Activated naive CD8-positive, alpha-beta T cell (primary cell): ENCODE data around the gene CTNNB1.

Experiments
- H3K27ac Mint-ChIP-seq: one replicate; pipeline ENCODE4 v1.8.0; 2021; ENCODE audit warnings: mixed read lengths
- H3K27me3 Mint-ChIP-seq: one replicate; pipeline ENCODE4 v1.8.0; 2021; ENCODE audit warnings: mixed read lengths
- H3K36me3 Mint-ChIP-seq: one replicate; pipeline ENCODE4 v1.8.0; 2021; ENCODE audit warnings: mixed read lengths
- H3K4me1 Mint-ChIP-seq: one replicate; pipeline ENCODE4 v1.8.0; 2021; ENCODE audit warnings: low read depth, mixed read lengths
- H3K4me3 Mint-ChIP-seq: one replicate; pipeline ENCODE4 v1.8.0; 2021; ENCODE audit warnings: mild to moderate bottlenecking, mixed read lengths
- H3K9me3 Mint-ChIP-seq: one replicate; pipeline ENCODE4 v1.8.0; 2021; ENCODE audit warnings: low read depth, mixed read lengths

Gene CTNNB1

GRCh38 chr3:41198950-41199865, at the start of gene CTNNB1:
Gene CTNNB1, plus strand, starts transcription at chr3:41199505. Its CDS starts 24,564 bp downstream, at chr3:41224069.
- Mint-ChIP-seq H3K27me3 (peaks cover 3% of the 10 kb centered on the region), H3K27ac (peak within 1 kb of the TSS; percentile 94), H3K4me3 (peak within 1 kb of the TSS; percentile 99), H3K36me3 (no peaks in the 10 kb centered on the region), H3K4me1 (peaks cover 38% of the 10 kb centered on the region), H3K9me3 (no peaks in the 10 kb centered on the region)

DNA sequence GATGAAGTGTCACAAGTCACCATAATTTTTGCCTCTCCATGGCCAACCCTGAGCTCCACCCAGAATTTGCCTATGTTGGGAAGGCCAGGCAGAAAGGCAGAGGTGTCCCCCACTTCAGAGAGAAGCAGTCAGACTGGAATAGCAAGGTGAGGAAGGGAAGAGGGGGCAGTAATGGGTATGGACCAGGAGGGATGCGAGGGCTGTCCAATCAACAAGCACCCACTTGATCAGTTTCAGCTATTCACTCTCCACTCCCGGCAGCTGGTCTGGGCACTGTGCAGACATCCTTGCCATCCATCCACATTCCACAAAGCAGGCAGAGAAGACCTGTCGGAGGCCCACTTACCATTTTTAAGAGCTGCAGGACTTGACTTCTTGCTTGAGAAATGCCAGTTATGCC, 43.5 kb upstream of the CTNNB1 start:
- Mint-ChIP-seq H3K4me3 (no peak overlapping the region), H3K27me3 (no peaks in the 10 kb centered on the region), H3K4me1 (peaks cover 15% of the 10 kb centered on the region), H3K9me3 (no peaks in the 10 kb centered on the region), H3K36me3 (no peaks in the 10 kb centered on the region), H3K27ac (no peak overlapping the region)

DNA sequence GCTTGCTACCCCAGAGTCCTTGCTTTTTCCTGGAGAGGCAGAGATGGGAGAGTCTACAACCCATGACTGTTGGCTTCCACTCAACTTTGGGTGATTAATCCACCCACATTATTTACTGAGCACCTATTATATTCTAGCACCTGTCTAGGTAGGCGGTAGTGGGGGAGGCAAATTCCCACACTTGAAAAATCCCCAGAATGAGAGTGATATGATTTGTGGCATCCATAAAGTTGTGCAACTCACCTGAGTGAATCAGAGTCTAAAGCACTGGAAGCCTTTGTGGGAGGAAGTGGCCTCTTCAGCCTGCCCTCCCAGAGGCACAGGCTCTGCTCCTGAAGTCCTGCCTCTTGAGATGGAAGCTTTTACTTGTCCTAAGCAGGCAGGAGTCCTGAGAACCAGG, 40.4 kb upstream of the CTNNB1 start:
- no peaks in the 10 kb centered on the region for H3K36me3 Mint-ChIP-seq
- H3K27ac Mint-ChIP-seq, result no peak overlapping the region
- H3K27me3 Mint-ChIP-seq, result no peaks in the 10 kb centered on the region

DNA sequence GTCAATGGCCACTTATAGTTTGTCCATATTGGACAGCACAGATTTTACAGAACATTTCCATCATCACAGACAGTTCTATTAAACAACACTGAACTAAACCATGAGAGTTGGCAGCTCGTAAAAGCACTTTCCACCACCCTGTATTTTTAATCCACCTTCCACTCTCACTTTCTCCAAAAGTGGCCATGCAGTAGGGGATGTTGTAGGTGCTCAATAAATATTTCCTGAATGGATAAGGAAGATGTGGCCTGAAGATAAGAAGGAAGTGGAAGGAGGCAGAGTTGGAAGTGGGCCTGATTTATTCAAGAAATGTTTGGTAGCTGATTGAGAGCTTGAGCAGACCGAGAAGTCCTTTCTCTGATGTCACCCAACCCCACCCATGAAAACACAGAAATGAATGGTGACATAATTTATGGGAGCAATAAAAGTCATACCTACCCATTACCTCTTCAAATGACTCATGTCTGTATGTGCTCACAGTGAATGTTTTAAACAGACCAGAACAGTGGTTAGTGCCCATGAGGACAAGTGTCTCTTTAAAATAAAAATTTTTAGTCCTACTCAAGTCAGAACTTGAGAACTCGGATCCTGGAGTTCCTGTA, 39.6 kb upstream of the CTNNB1 start:
- no peaks in the 10 kb centered on the region for H3K9me3 Mint-ChIP-seq
- no peak overlapping the region for H3K27ac Mint-ChIP-seq
- no peak overlapping the region for H3K4me3 Mint-ChIP-seq
- no peaks in the 10 kb centered on the region for H3K27me3 Mint-ChIP-seq
- H3K4me1 Mint-ChIP-seq, result peaks cover 15% of the 10 kb centered on the region
- H3K36me3 Mint-ChIP-seq, result no peaks in the 10 kb centered on the region

More for the DNA sequence above, 40.4 kb upstream of the CTNNB1 start:
- Mint-ChIP-seq H3K4me3 (no peak overlapping the region), H3K4me1 (peaks cover 15% of the 10 kb centered on the region), H3K9me3 (no peaks in the 10 kb centered on the region)

DNA sequence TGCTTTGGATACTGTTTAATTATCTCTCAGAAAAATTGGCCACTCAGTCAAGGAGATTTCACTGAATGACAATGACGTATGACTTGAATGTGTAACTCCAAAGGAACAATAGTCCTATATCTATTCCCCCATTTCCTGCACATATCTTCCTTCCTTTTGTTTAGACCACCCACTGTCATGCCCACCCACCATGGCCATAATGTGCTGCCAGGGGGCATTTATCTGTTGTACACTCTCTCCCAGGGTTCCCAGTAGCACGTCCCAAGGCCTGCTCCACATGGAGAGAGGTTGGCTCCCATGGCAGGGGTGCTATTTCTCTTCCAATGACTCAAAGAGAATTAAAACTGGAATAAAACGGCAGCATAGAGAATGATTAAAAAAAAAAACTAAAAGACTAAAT, 36.8 kb upstream of the CTNNB1 start:
- Mint-ChIP-seq H3K9me3 (no peaks in the 10 kb centered on the region), H3K4me1 (peaks cover 21% of the 10 kb centered on the region), H3K36me3 (no peaks in the 10 kb centered on the region), H3K4me3 (no peak overlapping the region), H3K27ac (no peak overlapping the region), H3K27me3 (peaks cover 4% of the 10 kb centered on the region)

DNA sequence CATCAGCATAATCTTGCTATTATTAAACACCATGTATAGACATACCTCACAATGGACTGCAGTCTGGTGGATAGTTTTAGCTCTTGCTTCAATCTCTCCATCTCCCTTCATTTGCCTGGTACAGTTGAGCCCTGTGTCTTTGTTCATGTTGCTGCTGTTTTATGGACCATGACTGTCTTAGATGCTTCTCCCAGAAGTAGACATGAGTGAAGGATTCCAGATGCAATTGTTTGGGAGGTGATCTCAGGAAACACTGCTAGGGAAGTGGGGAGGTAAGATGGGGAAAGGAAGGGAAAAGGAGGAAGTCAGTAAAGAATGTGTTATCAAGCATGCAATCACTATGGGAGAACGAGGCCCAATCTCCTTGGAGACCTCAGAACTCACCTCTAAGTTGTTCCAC, 36.3 kb upstream of the CTNNB1 start:
- Mint-ChIP-seq H3K27me3 (peaks cover 4% of the 10 kb centered on the region), H3K9me3 (no peaks in the 10 kb centered on the region), H3K27ac (no peak overlapping the region), H3K4me1 (peaks cover 25% of the 10 kb centered on the region), H3K4me3 (no peak overlapping the region), H3K36me3 (no peaks in the 10 kb centered on the region)

DNA sequence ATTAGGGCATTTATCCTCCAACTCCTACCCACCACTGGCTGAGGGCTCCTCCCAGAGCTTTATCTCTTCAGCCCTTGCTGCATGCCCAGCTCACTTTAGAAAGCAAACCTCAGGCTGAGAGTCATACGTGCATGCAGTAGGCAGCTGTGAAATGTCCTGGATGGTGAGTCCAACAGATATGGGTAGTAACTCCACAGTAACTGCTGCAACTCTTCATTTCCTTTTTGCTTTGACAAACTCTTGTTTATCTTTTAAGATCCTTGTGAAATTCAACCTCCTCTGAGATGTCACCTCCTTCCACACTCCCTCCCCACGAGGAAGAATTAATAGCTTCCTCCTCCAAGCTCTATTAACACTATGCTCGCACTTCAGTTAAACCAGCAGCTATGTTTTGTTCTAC, 35.9 kb upstream of the CTNNB1 start:
- Mint-ChIP-seq H3K36me3 (no peaks in the 10 kb centered on the region), H3K4me1 (peaks cover 28% of the 10 kb centered on the region), H3K9me3 (no peaks in the 10 kb centered on the region), H3K4me3 (no peak overlapping the region), H3K27me3 (peaks cover 4% of the 10 kb centered on the region), H3K27ac (no peak overlapping the region)

- peaks cover 17% of the 10 kb centered on the region for H3K4me1 Mint-ChIP-seq
- H3K4me3 Mint-ChIP-seq, result no peak overlapping the region
- peaks cover 15% of the 10 kb centered on the region for H3K27me3 Mint-ChIP-seq
- no peaks in the 10 kb centered on the region for H3K36me3 Mint-ChIP-seq
- H3K9me3 Mint-ChIP-seq, result no peaks in the 10 kb centered on the region
- no peak overlapping the region for H3K27ac Mint-ChIP-seq
Measured at GRCh38 chr3:41164777-41165176, 34.5 kb upstream of the CTNNB1 start.

DNA sequence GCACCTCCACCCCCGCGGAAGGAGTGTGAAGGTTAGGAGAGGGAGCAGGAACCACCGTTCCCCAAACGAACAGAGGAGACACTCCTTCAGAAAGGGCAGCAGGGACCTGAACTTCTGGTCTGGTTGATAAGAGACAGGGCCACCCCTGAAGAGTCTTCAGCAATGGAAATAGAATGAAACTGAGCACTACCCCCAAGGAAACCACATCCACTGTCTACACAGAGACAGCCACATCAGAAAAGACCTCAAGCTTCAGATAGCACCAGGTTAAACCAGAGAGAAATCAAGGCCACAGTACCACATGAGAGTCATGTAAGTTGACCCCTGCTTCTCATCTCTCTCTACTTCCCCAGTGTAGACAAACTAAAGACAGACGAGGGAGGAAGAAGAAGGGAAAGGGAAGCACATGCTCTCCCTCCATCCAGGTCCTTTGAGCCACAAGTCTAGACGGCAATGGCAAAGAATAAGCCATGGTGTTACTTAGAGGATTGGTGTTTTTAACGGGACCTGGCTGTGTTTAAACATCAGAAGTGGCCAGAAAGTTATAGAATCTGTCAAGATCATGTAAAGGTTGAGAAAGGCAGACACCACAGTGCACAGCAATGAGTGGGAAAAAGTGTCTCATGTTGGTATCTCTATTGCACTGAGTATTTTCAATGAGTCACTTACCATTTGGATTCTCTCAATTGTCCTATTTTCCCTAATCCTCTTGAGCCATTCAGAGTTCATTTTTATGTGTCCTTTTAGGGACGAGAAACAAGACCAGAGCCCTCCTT, 31.4 kb upstream of the CTNNB1 start:
- H3K9me3 Mint-ChIP-seq, result no peaks in the 10 kb centered on the region
- no peaks in the 10 kb centered on the region for H3K36me3 Mint-ChIP-seq
- no peak overlapping the region for H3K27ac Mint-ChIP-seq
- no peak overlapping the region for H3K4me3 Mint-ChIP-seq
- peaks cover 23% of the 10 kb centered on the region for H3K27me3 Mint-ChIP-seq
- peaks cover 17% of the 10 kb centered on the region for H3K4me1 Mint-ChIP-seq

- Mint-ChIP-seq H3K27me3 (peaks cover 23% of the 10 kb centered on the region), H3K4me1 (peaks cover 17% of the 10 kb centered on the region), H3K36me3 (no peaks in the 10 kb centered on the region)
Measured at GRCh38 chr3:41169023-41169422, 30.3 kb upstream of the CTNNB1 start.

DNA sequence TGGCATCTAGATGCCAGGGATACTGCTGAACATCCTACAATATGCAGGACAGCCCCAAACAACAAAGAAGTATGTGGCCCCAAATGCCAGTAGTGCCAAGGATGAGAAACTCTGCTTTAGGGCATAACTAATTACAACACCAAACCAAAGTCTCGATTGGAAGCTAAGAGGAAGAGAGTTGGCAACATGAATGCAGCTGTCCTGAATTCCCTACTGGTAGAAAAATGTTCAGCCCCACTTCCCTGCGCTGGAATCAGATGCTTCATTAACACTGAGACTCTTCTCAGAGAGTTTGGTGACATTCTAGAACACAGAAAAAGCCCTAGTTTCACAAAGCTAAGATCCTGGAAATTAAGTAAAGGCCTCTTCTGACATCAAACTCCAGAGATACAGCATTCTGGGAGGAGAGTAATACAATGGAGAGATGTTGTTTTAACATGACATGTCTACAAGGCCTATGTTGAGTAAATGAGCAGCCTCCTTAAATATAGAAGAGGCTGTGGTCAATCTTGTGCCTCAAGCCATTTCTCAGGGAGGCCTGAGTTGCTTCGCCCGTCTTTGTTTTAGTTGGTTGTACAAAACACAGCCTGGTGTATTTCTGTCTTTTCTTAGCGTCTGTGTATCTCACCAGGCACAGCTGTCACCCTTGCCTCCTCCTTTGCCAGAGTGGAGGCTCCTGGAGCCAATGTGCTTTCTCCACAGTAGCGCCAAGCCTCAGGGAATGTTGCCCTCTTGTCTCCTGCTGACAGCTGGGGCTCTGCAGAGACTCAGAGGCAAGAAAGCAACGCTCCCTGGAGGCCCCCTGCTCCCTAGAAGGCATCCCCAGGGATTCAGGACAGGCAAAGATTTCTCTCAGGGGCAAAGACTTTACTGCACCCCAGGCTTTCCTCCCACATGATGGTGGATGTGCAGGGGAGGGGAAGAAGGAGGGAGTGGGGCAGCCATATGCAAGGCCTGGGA, 25.1 kb upstream of the CTNNB1 start:
- H3K27me3 Mint-ChIP-seq, result peaks cover 16% of the 10 kb centered on the region
- H3K9me3 Mint-ChIP-seq, result no peaks in the 10 kb centered on the region
- no peak overlapping the region for H3K27ac Mint-ChIP-seq
- H3K4me3 Mint-ChIP-seq, result no peak overlapping the region
- H3K36me3 Mint-ChIP-seq, result no peaks in the 10 kb centered on the region
- no peaks in the 10 kb centered on the region for H3K4me1 Mint-ChIP-seq

More at GRCh38 chr3:41169023-41169422, 30.3 kb upstream of the CTNNB1 start:
- no peak overlapping the region for H3K4me3 Mint-ChIP-seq
- no peak overlapping the region for H3K27ac Mint-ChIP-seq
- no peaks in the 10 kb centered on the region for H3K9me3 Mint-ChIP-seq

GRCh38 chr3:41175365-41175764, 23.9 kb upstream of the CTNNB1 start:
- Mint-ChIP-seq H3K27me3 (peaks cover 12% of the 10 kb centered on the region), H3K4me1 (no peaks in the 10 kb centered on the region), H3K27ac (no peak overlapping the region), H3K36me3 (no peaks in the 10 kb centered on the region), H3K4me3 (no peak overlapping the region), H3K9me3 (no peaks in the 10 kb centered on the region)

- peaks cover 3% of the 10 kb centered on the region for H3K27me3 Mint-ChIP-seq
- H3K9me3 Mint-ChIP-seq, result no peaks in the 10 kb centered on the region
- H3K36me3 Mint-ChIP-seq, result no peaks in the 10 kb centered on the region
- H3K27ac Mint-ChIP-seq, result no peak overlapping the region
- no peaks in the 10 kb centered on the region for H3K4me1 Mint-ChIP-seq
- H3K4me3 Mint-ChIP-seq, result no peak overlapping the region
Measured at GRCh38 chr3:41176596-41176995, 22.7 kb upstream of the CTNNB1 start.

DNA sequence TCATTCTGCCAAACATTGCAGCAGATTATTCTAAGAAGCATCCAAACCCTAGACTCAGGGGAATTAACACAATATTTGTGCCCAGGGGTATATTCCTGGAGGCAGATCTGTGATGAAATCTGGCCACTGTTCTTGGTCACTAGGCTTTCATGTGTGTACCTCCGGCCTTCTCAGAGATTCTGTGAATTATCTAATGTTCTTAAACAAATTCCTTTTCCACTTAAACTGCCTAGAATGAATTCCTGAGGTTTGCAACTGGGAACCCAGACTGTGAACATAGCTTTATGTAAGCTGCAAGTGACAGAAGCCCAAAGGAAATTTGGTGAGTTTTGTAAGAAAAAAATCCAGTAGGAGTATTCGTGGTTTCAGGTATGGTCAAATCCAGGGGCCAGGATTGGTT, 20.7 kb upstream of the CTNNB1 start:
- no peaks in the 10 kb centered on the region for H3K9me3 Mint-ChIP-seq
- no peak overlapping the region for H3K27ac Mint-ChIP-seq
- H3K4me3 Mint-ChIP-seq, result no peak overlapping the region
- no peaks in the 10 kb centered on the region for H3K4me1 Mint-ChIP-seq
- peaks cover 2% of the 10 kb centered on the region for H3K36me3 Mint-ChIP-seq
- H3K27me3 Mint-ChIP-seq, result peaks cover 4% of the 10 kb centered on the region
